Natural killer cell treated with Interleukin-12 subunit alpha and Interleukin-12 subunit beta and Interleukin-15 and Interleukin-18, amount 100 ng/mL, for 72 hours (primary cell): ENCODE data around the gene PZP. TPM values are rescaled to one million over a fixed set of nuclear protein-coding genes. Genes with fewer than 3 reads are reported as not detected.

Experiments
- total RNA-seq, 2 donors: library from RNA; stranded (reverse); gene quantifications; one replicate each; pipeline ENCODE4 v1.2.3, GENCODE V29; 2022

The PZP gene
- total RNA-seq, 2 donors from 2014 or later = not detected

Other genes with a start within 250 kb of the PZP start
- gene KLRG1, start 218.8 kb downstream of the PZP start, total RNA-seq = 10 to 100 TPM in 1 of 2 donors, 1 to 10 TPM in 1; 6.7 to 23.2 TPM
- under 1 TPM in 1 of 2 donors, not detected in 1; 0.59 TPM for gene A2M, start 92.5 kb downstream of the PZP start, total RNA-seq